ENCODE measurements around the gene DPYSL5. TPM values are rescaled to one million over a fixed set of nuclear protein-coding genes. Genes with fewer than 3 reads are reported as not detected.
"Not testable (repeated sequence)": the region's sequence is repeated elsewhere in the genome, so short reads cannot be mapped to it uniquely, and the experiment has no call there.

Gene DPYSL5
- total and polyA plus RNA-seq, 2 donors (not counting 1 experiment from before 2014, with no cell fraction given) = not detected

- Histone ChIP-seq H3K36me3 (ENCODE audit: control insufficient read depth, insufficient read depth, low read length) (no peaks in the 10 kb centered on the region), H3K9me3 (ENCODE audit: control insufficient read depth, insufficient read depth, low read depth, low read length) (no peaks in the 10 kb centered on the region), H4K20me1 (ENCODE audit: control insufficient read depth, extremely low read depth, insufficient read depth, low read length) (no peaks in the 10 kb centered on the region), H3K4me3 (replicated peaks in 1 of 4; ENCODE audit: control extremely low read depth in 1 of 4, insufficient read depth in 1 of 4, low read depth in 3 of 4, low read length in 4 of 4) (no peak overlapping the region), H3K9ac (ENCODE audit: insufficient read depth, low read length) (no peak overlapping the region), H3K4me2 (ENCODE audit: extremely low read depth, insufficient read depth, low read length) (no peak overlapping the region), H3K79me2 (ENCODE audit: control insufficient read depth, insufficient read depth, low read length) (no peaks in the 10 kb centered on the region), H2AFZ (ENCODE audit: low read length) (no peak overlapping the region), H3K27me3 (ENCODE audit: control insufficient read depth, insufficient read depth, low read length) (peaks cover 8% of the 10 kb centered on the region), H3K27ac (ENCODE audit: insufficient read depth, low read length) (no peak overlapping the region), H3K4me1 (ENCODE audit: control insufficient read depth, extremely low read depth, insufficient read depth, low read length) (no peaks in the 10 kb centered on the region)
- no peak for TF ChIP-seq EZH2 (IDR thresholded peaks at IDR 0.05; ENCODE audit: low read length, missing control alignments)
- TF ChIP-seq CTCF (conservative IDR thresholded peaks at IDR 0.05 in 1 of 2, IDR thresholded peaks at IDR 0.05 in 1 of 2; ENCODE audit: low read depth in 1 of 2, low read length in 2 of 2) = no peak
- no peak for DNase-seq (ENCODE audit: low read depth in 2 of 2)
Observed at GRCh38 chr2:26921323-26921722, 73.4 kb downstream of the DPYSL5 start.

- Histone ChIP-seq H3K27me3 (ENCODE audit: control insufficient read depth, insufficient read depth, low read length) (peaks cover 5% of the 10 kb centered on the region), H3K4me2 (ENCODE audit: extremely low read depth, insufficient read depth, low read length) (no peak overlapping the region), H4K20me1 (ENCODE audit: control insufficient read depth, extremely low read depth, insufficient read depth, low read length) (no peaks in the 10 kb centered on the region), H3K9me3 (ENCODE audit: control insufficient read depth, insufficient read depth, low read depth, low read length) (no peaks in the 10 kb centered on the region), H3K27ac (ENCODE audit: insufficient read depth, low read length) (no peak overlapping the region), H2AFZ (ENCODE audit: low read length) (no peak overlapping the region), H3K36me3 (ENCODE audit: control insufficient read depth, insufficient read depth, low read length) (no peaks in the 10 kb centered on the region), H3K4me3 (replicated peaks in 1 of 4; ENCODE audit: control extremely low read depth in 1 of 4, insufficient read depth in 1 of 4, low read depth in 3 of 4, low read length in 4 of 4) (no peak overlapping the region), H3K79me2 (ENCODE audit: control insufficient read depth, insufficient read depth, low read length) (no peaks in the 10 kb centered on the region), H3K4me1 (ENCODE audit: control insufficient read depth, extremely low read depth, insufficient read depth, low read length) (no peaks in the 10 kb centered on the region), H3K9ac (ENCODE audit: insufficient read depth, low read length) (no peak overlapping the region)
- peak; percentile 15 to 38 for DNase-seq (ENCODE audit: low read depth in 2 of 2)
- TF ChIP-seq CTCF (conservative IDR thresholded peaks at IDR 0.05 in 1 of 2, IDR thresholded peaks at IDR 0.05 in 1 of 2; ENCODE audit: low read depth in 1 of 2, low read length in 2 of 2) (peak; percentile 49 to 54), EZH2 (IDR thresholded peaks at IDR 0.05; ENCODE audit: low read length, missing control alignments) (no peak)
Observed at GRCh38 chr2:26922405-26923188, 74.7 kb downstream of the DPYSL5 start.

- not testable (repeated sequence) for H3K4me2 ChIP-seq (ENCODE audit: extremely low read depth, insufficient read depth, low read length); H3K79me2 ChIP-seq (ENCODE audit: control insufficient read depth, insufficient read depth, low read length); DNase-seq (ENCODE audit: low read depth in 2 of 2); H4K20me1 ChIP-seq (ENCODE audit: control insufficient read depth, extremely low read depth, insufficient read depth, low read length); H3K27me3 ChIP-seq (ENCODE audit: control insufficient read depth, insufficient read depth, low read length); H2AFZ ChIP-seq (ENCODE audit: low read length); H3K4me3 ChIP-seq (replicated peaks in 1 of 4; ENCODE audit: control extremely low read depth in 1 of 4, insufficient read depth in 1 of 4, low read depth in 3 of 4, low read length in 4 of 4); H3K9me3 ChIP-seq (ENCODE audit: control insufficient read depth, insufficient read depth, low read depth, low read length); H3K36me3 ChIP-seq (ENCODE audit: control insufficient read depth, insufficient read depth, low read length); H3K27ac ChIP-seq (ENCODE audit: insufficient read depth, low read length); H3K4me1 ChIP-seq (ENCODE audit: control insufficient read depth, extremely low read depth, insufficient read depth, low read length); H3K9ac ChIP-seq (ENCODE audit: insufficient read depth, low read length)
Observed at GRCh38 chr2:26923189-26923466, 75.2 kb downstream of the DPYSL5 start.
